ENCODE results near the gene BCOR.
A peak's percentile ranks its signal among the peaks of the same experiment; 100 is the strongest.

BCOR gene

GRCh38 chrX:40056420-40056819 lies 41.3 kb downstream of the BCOR start:
- no peak overlapping the region for H3K27ac ChIP-seq (ENCODE audit: low read depth, low read length)
- H3K9me3 ChIP-seq (ENCODE audit: control insufficient read depth in 5 of 5, low read length in 5 of 5), result peaks cover 9 to 19% (median 11%) of the 10 kb centered on the region in 5 donors
- H3K9ac ChIP-seq (ENCODE audit: low read length in 5 of 5), result no peak overlapping the region
- no peak overlapping the region for H3K4me3 ChIP-seq (ENCODE audit: low read depth in 1 of 5, low read length in 5 of 5)
- H3K36me3 ChIP-seq (ENCODE audit: control insufficient read depth in 5 of 5, insufficient read depth in 5 of 5, low read length in 5 of 5), result peaks cover 26 to 71% (median 61%) of the 10 kb centered on the region in 5 donors
- peaks cover 0 to 3% (median 0%) of the 10 kb centered on the region in 5 donors for H3K27me3 ChIP-seq (ENCODE audit: control insufficient read depth in 5 of 5, insufficient read depth in 4 of 5, low read length in 5 of 5)
- peaks cover 0 to 1% (median 0%) of the 10 kb centered on the region in 5 donors for H3K4me1 ChIP-seq (ENCODE audit: control insufficient read depth in 5 of 5, insufficient read depth in 5 of 5, low read length in 5 of 5)

- Histone ChIP-seq H3K9me3 (ENCODE audit: control insufficient read depth in 5 of 5, low read length in 5 of 5) (peaks cover 15 to 27% (median 18%) of the 10 kb centered on the region in 5 donors), H3K36me3 (ENCODE audit: control insufficient read depth in 5 of 5, insufficient read depth in 5 of 5, low read length in 5 of 5) (peaks cover 34 to 73% (median 59%) of the 10 kb centered on the region in 5 donors), H3K9ac (ENCODE audit: low read length in 5 of 5) (no peak overlapping the region), H3K4me1 (ENCODE audit: control insufficient read depth in 5 of 5, insufficient read depth in 5 of 5, low read length in 5 of 5) (peaks cover 0 to 1% (median 0%) of the 10 kb centered on the region in 5 donors), H3K27me3 (ENCODE audit: control insufficient read depth in 5 of 5, insufficient read depth in 4 of 5, low read length in 5 of 5) (peaks cover 0 to 3% (median 0%) of the 10 kb centered on the region in 5 donors), H3K4me3 (ENCODE audit: low read depth in 1 of 5, low read length in 5 of 5) (no peak overlapping the region), H3K27ac (ENCODE audit: low read depth, low read length) (no peak overlapping the region)
Measured at GRCh38 chrX:40055495-40055894, 42.3 kb downstream of the BCOR start.

- H3K4me3 ChIP-seq (ENCODE audit: low read depth in 1 of 5, low read length in 5 of 5), result no peak overlapping the region
- peaks cover 0 to 1% (median 0%) of the 10 kb centered on the region in 5 donors for H3K4me1 ChIP-seq (ENCODE audit: control insufficient read depth in 5 of 5, insufficient read depth in 5 of 5, low read length in 5 of 5)
- peaks cover 20 to 34% (median 25%) of the 10 kb centered on the region in 5 donors for H3K9me3 ChIP-seq (ENCODE audit: control insufficient read depth in 5 of 5, low read length in 5 of 5)
- H3K27me3 ChIP-seq (ENCODE audit: control insufficient read depth in 5 of 5, insufficient read depth in 4 of 5, low read length in 5 of 5), result peaks cover 0 to 3% (median 0%) of the 10 kb centered on the region in 5 donors
- H3K9ac ChIP-seq (ENCODE audit: low read length in 5 of 5), result no peak overlapping the region
- H3K27ac ChIP-seq (ENCODE audit: low read depth, low read length), result no peak overlapping the region
- H3K36me3 ChIP-seq (ENCODE audit: control insufficient read depth in 5 of 5, insufficient read depth in 5 of 5, low read length in 5 of 5), result peaks cover 38 to 76% (median 64%) of the 10 kb centered on the region in 5 donors
Measured at GRCh38 chrX:40054793-40055192, 43.0 kb downstream of the BCOR start.

GRCh38 chrX:40050532-40050931 lies 47.2 kb downstream of the BCOR start:
- H3K4me1 ChIP-seq (ENCODE audit: control insufficient read depth in 5 of 5, insufficient read depth in 5 of 5, low read length in 5 of 5), result no peaks in the 10 kb centered on the region
- H3K36me3 ChIP-seq (ENCODE audit: control insufficient read depth in 5 of 5, insufficient read depth in 5 of 5, low read length in 5 of 5), result peaks cover 41 to 62% (median 61%) of the 10 kb centered on the region in 5 donors
- H3K9me3 ChIP-seq (ENCODE audit: control insufficient read depth in 5 of 5, low read length in 5 of 5), result peaks cover 30 to 54% (median 43%) of the 10 kb centered on the region in 5 donors
- no peaks in the 10 kb centered on the region for H3K27me3 ChIP-seq (ENCODE audit: control insufficient read depth in 5 of 5, insufficient read depth in 4 of 5, low read length in 5 of 5)
- H3K4me3 ChIP-seq (ENCODE audit: low read depth in 1 of 5, low read length in 5 of 5), result peak overlapping the region in 3 of 5 donors; percentile 9 to 48 (median 46)
- no peak overlapping the region for H3K9ac ChIP-seq (ENCODE audit: low read length in 5 of 5)
- no peak overlapping the region for H3K27ac ChIP-seq (ENCODE audit: low read depth, low read length)

- Histone ChIP-seq H3K9ac (ENCODE audit: low read length in 5 of 5) (no peak overlapping the region), H3K27me3 (ENCODE audit: control insufficient read depth in 5 of 5, insufficient read depth in 4 of 5, low read length in 5 of 5) (peaks cover 0 to under 1% (median 0%) of the 10 kb centered on the region in 5 donors), H3K36me3 (ENCODE audit: control insufficient read depth in 5 of 5, insufficient read depth in 5 of 5, low read length in 5 of 5) (peaks cover 36 to 52% (median 50%) of the 10 kb centered on the region in 5 donors), H3K27ac (ENCODE audit: low read depth, low read length) (no peak overlapping the region), H3K4me1 (ENCODE audit: control insufficient read depth in 5 of 5, insufficient read depth in 5 of 5, low read length in 5 of 5) (no peaks in the 10 kb centered on the region), H3K4me3 (ENCODE audit: low read depth in 1 of 5, low read length in 5 of 5) (no peak overlapping the region), H3K9me3 (ENCODE audit: control insufficient read depth in 5 of 5, low read length in 5 of 5) (peaks cover 30 to 54% (median 43%) of the 10 kb centered on the region in 5 donors)
Measured at GRCh38 chrX:40049084-40049641, 48.6 kb downstream of the BCOR start.

GRCh38 chrX:40047485-40047884 lies 50.3 kb downstream of the BCOR start:
- peaks cover 25 to 36% (median 35%) of the 10 kb centered on the region in 5 donors for H3K36me3 ChIP-seq (ENCODE audit: control insufficient read depth in 5 of 5, insufficient read depth in 5 of 5, low read length in 5 of 5)
- H3K27me3 ChIP-seq (ENCODE audit: control insufficient read depth in 5 of 5, insufficient read depth in 4 of 5, low read length in 5 of 5), result peaks cover 0 to 3% (median 0%) of the 10 kb centered on the region in 5 donors
- H3K27ac ChIP-seq (ENCODE audit: low read depth, low read length), result no peak overlapping the region
- peaks cover 24 to 46% (median 35%) of the 10 kb centered on the region in 5 donors for H3K9me3 ChIP-seq (ENCODE audit: control insufficient read depth in 5 of 5, low read length in 5 of 5)
- H3K4me3 ChIP-seq (ENCODE audit: low read depth in 1 of 5, low read length in 5 of 5), result no peak overlapping the region
- no peak overlapping the region for H3K9ac ChIP-seq (ENCODE audit: low read length in 5 of 5)
- H3K4me1 ChIP-seq (ENCODE audit: control insufficient read depth in 5 of 5, insufficient read depth in 5 of 5, low read length in 5 of 5), result no peaks in the 10 kb centered on the region

- no peak overlapping the region for H3K9ac ChIP-seq (ENCODE audit: low read length in 5 of 5)
- peaks cover 0 to 7% (median 0%) of the 10 kb centered on the region in 5 donors for H3K4me1 ChIP-seq (ENCODE audit: control insufficient read depth in 5 of 5, insufficient read depth in 5 of 5, low read length in 5 of 5)
- peaks cover 0 to 4% (median 4%) of the 10 kb centered on the region in 5 donors for H3K36me3 ChIP-seq (ENCODE audit: control insufficient read depth in 5 of 5, insufficient read depth in 5 of 5, low read length in 5 of 5)
- H3K27ac ChIP-seq (ENCODE audit: low read depth, low read length), result no peak overlapping the region
- H3K4me3 ChIP-seq (ENCODE audit: low read depth in 1 of 5, low read length in 5 of 5), result no peak overlapping the region
- H3K9me3 ChIP-seq (ENCODE audit: control insufficient read depth in 5 of 5, low read length in 5 of 5), result peaks cover 3 to 16% (median 11%) of the 10 kb centered on the region in 5 donors
- peaks cover 0 to 8% (median 3%) of the 10 kb centered on the region in 5 donors for H3K27me3 ChIP-seq (ENCODE audit: control insufficient read depth in 5 of 5, insufficient read depth in 4 of 5, low read length in 5 of 5)
Measured at GRCh38 chrX:40043895-40044294, 53.9 kb downstream of the BCOR start.

- Histone ChIP-seq H3K9ac (ENCODE audit: low read length in 5 of 5) (no peak overlapping the region), H3K27ac (ENCODE audit: low read depth, low read length) (no peak overlapping the region), H3K9me3 (ENCODE audit: control insufficient read depth in 5 of 5, low read length in 5 of 5) (peaks cover 0 to 15% (median 4%) of the 10 kb centered on the region in 5 donors), H3K4me1 (ENCODE audit: control insufficient read depth in 5 of 5, insufficient read depth in 5 of 5, low read length in 5 of 5) (peaks cover 0 to 7% (median 0%) of the 10 kb centered on the region in 5 donors), H3K27me3 (ENCODE audit: control insufficient read depth in 5 of 5, insufficient read depth in 4 of 5, low read length in 5 of 5) (peaks cover 0 to 8% (median 3%) of the 10 kb centered on the region in 5 donors), H3K4me3 (ENCODE audit: low read depth in 1 of 5, low read length in 5 of 5) (no peak overlapping the region), H3K36me3 (ENCODE audit: control insufficient read depth in 5 of 5, insufficient read depth in 5 of 5, low read length in 5 of 5) (no peaks in the 10 kb centered on the region)
Measured at GRCh38 chrX:40041915-40042314, 55.8 kb downstream of the BCOR start.

- Histone ChIP-seq H3K9ac (ENCODE audit: low read length in 5 of 5) (no peak overlapping the region), H3K9me3 (ENCODE audit: control insufficient read depth in 5 of 5, low read length in 5 of 5) (peaks cover 0 to 15% (median 4%) of the 10 kb centered on the region in 5 donors), H3K4me3 (ENCODE audit: low read depth in 1 of 5, low read length in 5 of 5) (no peak overlapping the region)
Measured at GRCh38 chrX:40040686-40041461, 56.9 kb downstream of the BCOR start.

GRCh38 chrX:40039887-40040286 lies 57.9 kb downstream of the BCOR start:
- Histone ChIP-seq H3K27ac (ENCODE audit: low read depth, low read length) (no peak overlapping the region), H3K27me3 (ENCODE audit: control insufficient read depth in 5 of 5, insufficient read depth in 4 of 5, low read length in 5 of 5) (peaks cover 0 to 8% (median 3%) of the 10 kb centered on the region in 5 donors), H3K36me3 (ENCODE audit: control insufficient read depth in 5 of 5, insufficient read depth in 5 of 5, low read length in 5 of 5) (no peaks in the 10 kb centered on the region), H3K9me3 (ENCODE audit: control insufficient read depth in 5 of 5, low read length in 5 of 5) (peaks cover 0 to 15% (median 4%) of the 10 kb centered on the region in 5 donors), H3K4me3 (ENCODE audit: low read depth in 1 of 5, low read length in 5 of 5) (no peak overlapping the region), H3K4me1 (ENCODE audit: control insufficient read depth in 5 of 5, insufficient read depth in 5 of 5, low read length in 5 of 5) (peaks cover 0 to 7% (median 0%) of the 10 kb centered on the region in 5 donors), H3K9ac (ENCODE audit: low read length in 5 of 5) (no peak overlapping the region)

More at GRCh38 chrX:40040686-40041461, 56.9 kb downstream of the BCOR start:
- Histone ChIP-seq H3K4me1 (ENCODE audit: control insufficient read depth in 5 of 5, insufficient read depth in 5 of 5, low read length in 5 of 5) (peaks cover 0 to 7% (median 0%) of the 10 kb centered on the region in 5 donors), H3K36me3 (ENCODE audit: control insufficient read depth in 5 of 5, insufficient read depth in 5 of 5, low read length in 5 of 5) (no peaks in the 10 kb centered on the region), H3K27me3 (ENCODE audit: control insufficient read depth in 5 of 5, insufficient read depth in 4 of 5, low read length in 5 of 5) (peaks cover 0 to 8% (median 3%) of the 10 kb centered on the region in 5 donors), H3K27ac (ENCODE audit: low read depth, low read length) (no peak overlapping the region)

Measured in subcutaneous abdominal adipose tissue (tissue), 5 donors.